Transverse colon (tissue), 4 donors: ENCODE results near the gene F3. TPM values are rescaled to one million over a fixed set of nuclear protein-coding genes. Genes with fewer than 3 reads are reported as not detected.

Experiments
- DNase-seq: peaks from one replicate; pipeline ENCODE4 v3.0.0-alpha.2; 2019
- H3K27ac ChIP-seq, 4 donors: fragments of 200-600 bp; sonication (generic); 2 replicates each; pipeline ENCODE4 v1.5.1; 2016 to 2018; ENCODE audit warnings: inconsistent platforms in 4 of 4
- H3K27me3 ChIP-seq: fragments of 200-600 bp; sonication (generic); 2 replicates; pipeline ENCODE4 v1.5.1; 2017; ENCODE audit warnings: inconsistent platforms
- H3K36me3 ChIP-seq, 4 donors: fragments of 200-600 bp; sonication (generic); 2 replicates each; pipeline ENCODE4 v1.5.1; 2017 to 2019; ENCODE audit warnings: inconsistent platforms in 4 of 4
- H3K4me1 ChIP-seq, 4 donors: fragments of 200-600 bp; sonication (generic); 2 replicates each; pipeline ENCODE4 v1.5.1; 2017 to 2020; ENCODE audit warnings: inconsistent platforms in 4 of 4
- H3K4me3 ChIP-seq, 4 donors: fragments of 200-600 bp; sonication (generic); 1 replicate in 1 of 4; 2 replicates in 3 of 4; pipeline versions ENCODE4 v1.5.1 to v1.6.1; 2017 to 2019; ENCODE audit warnings: inconsistent platforms in 4 of 4
- H3K9me3 ChIP-seq, 2 donors: fragments of 200-600 bp; sonication (generic); 2 replicates each; pipeline ENCODE4 v1.5.1; 2017 to 2019; ENCODE audit warnings: inconsistent platforms in 2 of 2
- EP300 ChIP-seq: sonication (generic); formaldehyde crosslinking; IDR thresholded peaks from one replicate; pipeline ENCODE4 v1.6.1; 2017; ENCODE audit warnings: antibody characterized with exemption, low read depth
- POLR2A ChIP-seq: fragments of 450-650 bp; IDR thresholded peaks from one replicate; pipeline ENCODE4 v1.6.1; 2016; ENCODE audit warnings: antibody characterized with exemption, mild to moderate bottlenecking, moderate library complexity
- POLR2AphosphoS5 ChIP-seq, 3 donors: sonication (generic); formaldehyde crosslinking; IDR thresholded peaks; one replicate each; pipeline ENCODE4 v1.6.1; 2016; ENCODE audit warnings: antibody characterized with exemption in 3 of 3
- WGBS, 2 donors: methylation state at CpG; one replicate each; pipeline ENCODE4 v1.1.5; 2018; ENCODE audit warnings: low coverage in 1 of 2; 5-methylcytosine and 5-hydroxymethylcytosine counted together
- in situ Hi-C, 4 donors: fragments of 200-750 bp; cut with MboI; loops; one replicate each; pipeline versions ENCODE4 v1.15.0 to v1.15.1; 2017; ENCODE audit warnings: low sequenced_read_pairs in 3 of 4, low pct_ligation_motif_present in 1 of 4, low pct_unique_long_range_greater_than_20kb in 1 of 4
- intact Hi-C: fragments of 100-400 bp; cut with DNase I; formaldehyde crosslinking; loops from one replicate; pipeline ENCODE4 v1.15.1; 2023; ENCODE audit warnings: low total_unique reads
- total RNA-seq, 4 donors: library from RNA; depleted of rRNA; stranded (reverse); fragments of >200 nt; gene quantifications; one replicate each; pipeline ENCODE4 v1.1.0, GENCODE V29; 2016
- TF ChIP-seq, protein P1 (sequence below), 5 experiments: fragments of 200-600 bp in 3 of 5; fragments of 450-650 bp in 2 of 5; sonication (generic) in 3 of 5; IDR thresholded peaks; 1 replicate in 2 of 5; 2 replicates in 3 of 5; pipeline ENCODE4 v1.5.1; 2016 to 2017; ENCODE audit warnings: antibody characterized with exemption in 5 of 5, inconsistent platforms in 3 of 5, mild to moderate bottlenecking in 2 of 5, moderate library complexity in 1 of 5

The F3 gene
- total RNA-seq, 4 donors from 2014 or later: 35.9 to 105 (median 59.3) TPM

DNA sequence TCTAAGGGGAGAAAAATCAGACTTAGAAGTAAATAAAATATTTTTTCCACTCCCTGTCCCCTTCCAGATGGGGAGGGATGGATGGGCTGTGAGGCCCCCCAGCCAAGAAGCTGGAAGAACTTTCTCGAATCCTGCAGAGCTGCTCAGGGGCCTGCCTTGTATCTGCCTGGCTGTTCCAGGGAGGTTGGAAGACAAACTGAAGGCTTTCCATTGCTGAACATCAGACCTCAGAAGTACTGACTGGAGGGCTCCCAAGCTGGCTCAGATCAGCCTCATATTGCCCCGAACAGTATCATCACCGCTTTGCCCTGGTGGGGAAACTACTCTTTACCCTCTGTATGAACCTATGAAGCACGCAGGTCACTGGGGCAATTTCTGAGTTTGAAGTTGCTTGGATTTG, 12.4 kb upstream of the F3 start:
- Histone ChIP-seq H3K4me1 (peaks cover 0 to 10% (median 2%) of the 10 kb centered on the region in 4 donors), H3K36me3 (no peaks in the 10 kb centered on the region), H3K4me3 (no peak overlapping the region), H3K27me3 (no peaks in the 10 kb centered on the region), H3K27ac (peak overlapping the region in 2 of 4 donors; percentile 22 to 33), H3K9me3 (no peaks in the 10 kb centered on the region)
- in situ Hi-C loops (no loop called here), intact Hi-C loops (no loop called here)
- no peak for DNase-seq
- 81% methylated on average over 4 of the region's 4 CpGs; no CpG with 5 or more reads in 1 of the 2 donors for WGBS, 2 donors
- TF ChIP-seq POLR2A (no peak), POLR2AphosphoS5 (IDR thresholded peaks at IDR 0.05) (no peak), EP300 (no peak)
- TF ChIP-seq, protein P1, sequence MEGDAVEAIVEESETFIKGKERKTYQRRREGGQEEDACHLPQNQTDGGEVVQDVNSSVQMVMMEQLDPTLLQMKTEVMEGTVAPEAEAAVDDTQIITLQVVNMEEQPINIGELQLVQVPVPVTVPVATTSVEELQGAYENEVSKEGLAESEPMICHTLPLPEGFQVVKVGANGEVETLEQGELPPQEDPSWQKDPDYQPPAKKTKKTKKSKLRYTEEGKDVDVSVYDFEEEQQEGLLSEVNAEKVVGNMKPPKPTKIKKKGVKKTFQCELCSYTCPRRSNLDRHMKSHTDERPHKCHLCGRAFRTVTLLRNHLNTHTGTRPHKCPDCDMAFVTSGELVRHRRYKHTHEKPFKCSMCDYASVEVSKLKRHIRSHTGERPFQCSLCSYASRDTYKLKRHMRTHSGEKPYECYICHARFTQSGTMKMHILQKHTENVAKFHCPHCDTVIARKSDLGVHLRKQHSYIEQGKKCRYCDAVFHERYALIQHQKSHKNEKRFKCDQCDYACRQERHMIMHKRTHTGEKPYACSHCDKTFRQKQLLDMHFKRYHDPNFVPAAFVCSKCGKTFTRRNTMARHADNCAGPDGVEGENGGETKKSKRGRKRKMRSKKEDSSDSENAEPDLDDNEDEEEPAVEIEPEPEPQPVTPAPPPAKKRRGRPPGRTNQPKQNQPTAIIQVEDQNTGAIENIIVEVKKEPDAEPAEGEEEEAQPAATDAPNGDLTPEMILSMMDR (IDR thresholded peaks at IDR 0.05): no peak

DNA sequence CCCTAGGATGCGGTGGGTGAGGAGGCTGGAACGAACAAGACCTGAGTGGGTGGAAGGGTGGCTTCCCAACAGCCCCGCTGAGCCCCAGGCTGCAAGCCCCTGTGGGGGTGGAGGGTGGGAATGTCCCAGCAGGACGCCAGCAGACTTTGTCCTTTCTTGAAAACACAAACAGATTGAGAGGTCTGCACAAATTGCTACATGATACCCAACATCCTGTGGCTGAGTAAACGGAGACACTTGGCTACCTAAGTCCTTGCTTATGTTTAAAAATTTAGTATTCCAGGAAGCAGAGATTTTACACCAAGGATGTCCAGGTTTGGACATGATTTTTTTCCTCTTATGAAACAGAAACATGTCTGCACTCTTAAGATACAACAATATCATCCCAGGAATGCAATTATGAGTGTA, 11.8 kb upstream of the F3 start:
- 45 to 69% methylated on average over 3 to 5 of the region's 5 CpGs for WGBS, 2 donors
- H3K36me3 ChIP-seq: no peaks in the 10 kb centered on the region
- DNase-seq: no peak
- H3K9me3 ChIP-seq: no peaks in the 10 kb centered on the region
- peaks cover 0 to 10% (median 2%) of the 10 kb centered on the region in 4 donors for H3K4me1 ChIP-seq
- H3K4me3 ChIP-seq: no peak overlapping the region
- H3K27ac ChIP-seq: peak overlapping the region in 1 of 4 donors; percentile 3
- no peak for TF ChIP-seq POLR2A
- TF ChIP-seq EP300: no peak
- TF ChIP-seq, protein P1 (IDR thresholded peaks at IDR 0.05): no peak
- TF ChIP-seq POLR2AphosphoS5 (IDR thresholded peaks at IDR 0.05): no peak
- intact Hi-C loops: no loop called here
- in situ Hi-C loops: no loop called here
- H3K27me3 ChIP-seq: no peaks in the 10 kb centered on the region

DNA sequence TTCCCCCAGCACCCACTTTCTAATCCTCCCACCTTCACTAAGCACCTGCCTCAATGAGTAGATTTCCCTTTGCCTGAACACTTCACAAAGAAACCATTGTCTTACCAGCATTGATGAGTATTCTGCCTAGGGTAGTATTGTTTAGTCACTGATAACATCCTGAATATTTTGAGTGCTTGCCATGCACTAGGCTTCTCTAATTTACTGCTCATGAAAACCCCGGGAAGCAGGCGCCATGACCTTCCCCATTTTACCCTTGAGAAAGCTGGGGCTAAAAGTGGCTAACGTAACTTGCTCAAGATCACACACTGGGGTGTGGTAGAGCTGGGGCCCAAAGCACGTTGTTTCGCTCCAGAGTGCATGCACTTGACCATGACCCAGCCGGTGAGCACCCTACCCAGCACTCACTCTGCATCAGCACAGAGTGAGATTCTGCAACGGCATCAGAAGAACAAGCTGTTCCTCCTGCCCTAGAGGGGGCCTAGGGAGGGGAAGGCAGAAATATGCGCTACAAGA, 10.6 kb upstream of the F3 start:
- H3K4me1 ChIP-seq: peaks cover 0 to 10% (median 2%) of the 10 kb centered on the region in 4 donors
- H3K27ac ChIP-seq: peak overlapping the region in 1 of 4 donors; percentile 23
- H3K9me3 ChIP-seq: no peaks in the 10 kb centered on the region
- no peak for DNase-seq
- whole genome bisulfite sequencing, 2 donors: 75 to 88% methylated on average over 1 to 8 of the region's 8 CpGs
- TF ChIP-seq EP300: no peak
- TF ChIP-seq, protein P1 (IDR thresholded peaks at IDR 0.05): no peak
- TF ChIP-seq POLR2AphosphoS5 (IDR thresholded peaks at IDR 0.05): peak in 1 of 3 donors; percentile 28
- TF ChIP-seq POLR2A: no peak
- in situ Hi-C loops: no loop called here
- no peak overlapping the region for H3K4me3 ChIP-seq
- intact Hi-C loops: no loop called here
- H3K27me3 ChIP-seq: no peaks in the 10 kb centered on the region
- no peaks in the 10 kb centered on the region for H3K36me3 ChIP-seq

DNA sequence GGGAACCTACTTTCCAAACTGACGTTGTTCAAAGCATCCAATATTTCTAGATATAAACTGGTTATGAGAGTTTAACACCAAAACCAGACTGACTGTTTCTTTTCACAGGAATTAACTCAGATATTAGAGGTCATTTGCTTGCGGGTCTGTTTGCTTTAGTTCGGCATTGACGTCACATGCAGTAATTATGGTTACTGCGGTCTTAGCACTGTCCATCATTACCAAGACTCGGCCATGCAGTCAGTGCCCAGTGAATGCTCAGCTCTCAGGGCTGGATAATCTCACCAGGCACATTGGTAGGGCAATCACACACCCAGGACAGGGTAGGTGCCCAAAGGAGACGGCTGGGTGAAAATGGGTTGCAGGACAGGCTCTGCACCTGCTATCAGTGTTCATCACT, 9.9 kb upstream of the F3 start:
- H3K4me3 ChIP-seq: no peak overlapping the region
- H3K4me1 ChIP-seq: peaks cover 0 to 10% (median 2%) of the 10 kb centered on the region in 4 donors
- no peaks in the 10 kb centered on the region for H3K27me3 ChIP-seq
- no peaks in the 10 kb centered on the region for H3K9me3 ChIP-seq
- in situ Hi-C loops (no loop called here), intact Hi-C loops (no loop called here)
- no peak for TF ChIP-seq EP300
- TF ChIP-seq, protein P1 (IDR thresholded peaks at IDR 0.05): no peak
- TF ChIP-seq POLR2AphosphoS5 (IDR thresholded peaks at IDR 0.05): no peak
- no peak for TF ChIP-seq POLR2A
- H3K36me3 ChIP-seq: no peaks in the 10 kb centered on the region
- DNase-seq: no peak
- H3K27ac ChIP-seq: peak overlapping the region in 1 of 4 donors; percentile 23
- 88 to 96% methylated on average over 6 to 7 of the region's 7 CpGs for WGBS, 2 donors
